Measurements from ENCODE around the gene DIP2A.

DNA sequence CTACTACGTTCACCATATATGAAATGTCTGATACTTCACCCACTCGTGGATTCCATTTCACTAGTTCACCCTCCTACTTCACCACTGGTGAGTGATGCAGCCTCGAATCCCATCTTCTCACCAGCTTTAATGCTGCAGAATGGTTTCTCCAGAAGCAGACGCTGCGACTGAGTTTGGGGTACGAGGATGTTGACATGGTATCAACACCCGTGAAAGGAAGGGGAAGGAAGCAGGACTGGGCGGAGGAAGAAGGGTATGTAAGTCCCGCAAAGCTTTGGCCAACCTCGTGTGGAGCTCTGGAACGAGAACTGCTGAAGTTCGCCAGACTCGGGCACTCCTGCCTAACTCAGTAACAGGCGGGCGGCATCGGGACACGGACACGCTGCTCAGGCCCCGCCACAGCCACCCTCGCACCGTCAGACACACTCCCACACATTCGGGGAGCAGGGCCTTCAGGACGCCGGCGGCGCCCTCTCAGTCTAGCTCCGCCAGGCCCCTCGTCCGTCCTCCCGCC lies 833 bp upstream of the DIP2A start:
- TF ChIP-seq POLR2A (IDR thresholded peaks at IDR 0.05) = no peak
- TF ChIP-seq, protein P1, sequence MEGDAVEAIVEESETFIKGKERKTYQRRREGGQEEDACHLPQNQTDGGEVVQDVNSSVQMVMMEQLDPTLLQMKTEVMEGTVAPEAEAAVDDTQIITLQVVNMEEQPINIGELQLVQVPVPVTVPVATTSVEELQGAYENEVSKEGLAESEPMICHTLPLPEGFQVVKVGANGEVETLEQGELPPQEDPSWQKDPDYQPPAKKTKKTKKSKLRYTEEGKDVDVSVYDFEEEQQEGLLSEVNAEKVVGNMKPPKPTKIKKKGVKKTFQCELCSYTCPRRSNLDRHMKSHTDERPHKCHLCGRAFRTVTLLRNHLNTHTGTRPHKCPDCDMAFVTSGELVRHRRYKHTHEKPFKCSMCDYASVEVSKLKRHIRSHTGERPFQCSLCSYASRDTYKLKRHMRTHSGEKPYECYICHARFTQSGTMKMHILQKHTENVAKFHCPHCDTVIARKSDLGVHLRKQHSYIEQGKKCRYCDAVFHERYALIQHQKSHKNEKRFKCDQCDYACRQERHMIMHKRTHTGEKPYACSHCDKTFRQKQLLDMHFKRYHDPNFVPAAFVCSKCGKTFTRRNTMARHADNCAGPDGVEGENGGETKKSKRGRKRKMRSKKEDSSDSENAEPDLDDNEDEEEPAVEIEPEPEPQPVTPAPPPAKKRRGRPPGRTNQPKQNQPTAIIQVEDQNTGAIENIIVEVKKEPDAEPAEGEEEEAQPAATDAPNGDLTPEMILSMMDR (IDR thresholded peaks at IDR 0.05) = no peak
